Measurements from ENCODE around the gene AIP. TPM values are rescaled to one million over a fixed set of nuclear protein-coding genes. Genes with fewer than 3 reads are reported as not detected.

AIP gene
- total and polyA plus RNA-seq, 7 donors = 71.2 to 120 (median 103) TPM

DNA sequence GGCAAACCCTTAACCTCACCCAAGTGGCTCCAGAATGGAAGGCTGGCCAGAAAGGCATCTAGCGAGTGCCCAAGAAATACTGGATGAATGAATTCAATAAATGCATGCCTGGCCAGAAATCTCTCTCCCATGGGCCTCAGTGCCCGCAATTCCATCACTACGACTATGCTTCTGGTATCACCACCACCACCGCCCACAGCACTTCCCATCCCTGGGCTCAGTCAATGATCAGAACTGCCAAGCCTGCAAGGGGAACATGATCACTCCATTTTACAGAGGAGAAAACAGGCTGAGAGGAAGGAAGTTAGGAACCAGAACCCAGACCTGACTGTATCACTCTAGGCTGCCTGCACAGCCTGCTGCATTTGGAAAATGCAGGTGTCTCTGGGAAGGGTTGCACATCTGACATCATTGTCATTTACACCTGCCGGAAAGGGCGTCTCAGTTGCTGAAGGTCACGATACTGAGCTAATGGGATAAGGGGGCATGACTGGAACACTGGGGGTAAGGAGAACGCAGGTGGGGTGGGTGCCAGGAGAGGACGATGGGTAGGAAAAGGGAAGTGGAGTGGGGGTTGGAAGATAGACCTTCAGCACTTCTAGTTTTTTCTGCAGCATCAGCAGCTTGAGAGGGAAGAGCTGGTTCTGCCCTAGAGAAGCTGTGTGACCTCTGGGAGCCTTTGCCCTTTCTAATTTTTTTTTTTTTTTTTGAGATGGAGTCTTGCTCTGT lies 33.5 kb upstream of the AIP start:
- Histone ChIP-seq H3K27me3 (no peaks in the 10 kb centered on the region), H3K36me3 (no peaks in the 10 kb centered on the region), H3K9me3 (no peaks in the 10 kb centered on the region), H3K4me1 (peaks cover 0 to 3% (median 1%) of the 10 kb centered on the region in 4 donors), H3K4me3 (no peak overlapping the region), H3K27ac (no peak overlapping the region)
- intact Hi-C loops (cut with DNase I) = no loop called here
- 43 to 64% methylated on average over 9 of the region's 9 CpGs for WGBS, 2 donors
- no peak for DNase-seq
- TF ChIP-seq POLR2AphosphoS5 (IDR thresholded peaks at IDR 0.05) = no peak
- no peak for TF ChIP-seq EP300 (IDR thresholded peaks at IDR 0.05)
- TF ChIP-seq POLR2A (IDR thresholded peaks at IDR 0.05) = no peak
- TF ChIP-seq CTCF (IDR thresholded peaks at IDR 0.05) = no peak

GRCh38 chr11:67450796-67451657 lies 31.8 kb upstream of the AIP start:
- Histone ChIP-seq H3K27me3 (no peaks in the 10 kb centered on the region), H3K4me1 (no peaks in the 10 kb centered on the region), H3K9me3 (no peaks in the 10 kb centered on the region), H3K27ac (no peak overlapping the region), H3K36me3 (no peaks in the 10 kb centered on the region), H3K4me3 (no peak overlapping the region)
- no peak for TF ChIP-seq EP300 (IDR thresholded peaks at IDR 0.05)
- no peak for TF ChIP-seq POLR2A (IDR thresholded peaks at IDR 0.05)
- TF ChIP-seq POLR2AphosphoS5 (IDR thresholded peaks at IDR 0.05) = no peak
- no peak for TF ChIP-seq CTCF (IDR thresholded peaks at IDR 0.05)
- intact Hi-C loops (cut with DNase I) = no loop called here
- no peak for DNase-seq
- WGBS, 2 donors = 91 to 93% methylated on average over 25 of the region's 25 CpGs

- no peak overlapping the region for H3K4me3 ChIP-seq
- no peak for DNase-seq
- no peaks in the 10 kb centered on the region for H3K9me3 ChIP-seq
- no peaks in the 10 kb centered on the region for H3K4me1 ChIP-seq
- H3K36me3 ChIP-seq = no peaks in the 10 kb centered on the region
- WGBS, 2 donors = 92 to 95% methylated on average over 14 of the region's 14 CpGs
- TF ChIP-seq POLR2A (IDR thresholded peaks at IDR 0.05) (no peak), POLR2AphosphoS5 (IDR thresholded peaks at IDR 0.05) (no peak), EP300 (IDR thresholded peaks at IDR 0.05) (no peak), CTCF (IDR thresholded peaks at IDR 0.05) (no peak)
- intact Hi-C loops (cut with DNase I) = no loop called here
- no peaks in the 10 kb centered on the region for H3K27me3 ChIP-seq
- H3K27ac ChIP-seq = peak overlapping the region in 1 of 4 donors; percentile 29
Observed at GRCh38 chr11:67451658-67451976, 31.2 kb upstream of the AIP start.

DNA sequence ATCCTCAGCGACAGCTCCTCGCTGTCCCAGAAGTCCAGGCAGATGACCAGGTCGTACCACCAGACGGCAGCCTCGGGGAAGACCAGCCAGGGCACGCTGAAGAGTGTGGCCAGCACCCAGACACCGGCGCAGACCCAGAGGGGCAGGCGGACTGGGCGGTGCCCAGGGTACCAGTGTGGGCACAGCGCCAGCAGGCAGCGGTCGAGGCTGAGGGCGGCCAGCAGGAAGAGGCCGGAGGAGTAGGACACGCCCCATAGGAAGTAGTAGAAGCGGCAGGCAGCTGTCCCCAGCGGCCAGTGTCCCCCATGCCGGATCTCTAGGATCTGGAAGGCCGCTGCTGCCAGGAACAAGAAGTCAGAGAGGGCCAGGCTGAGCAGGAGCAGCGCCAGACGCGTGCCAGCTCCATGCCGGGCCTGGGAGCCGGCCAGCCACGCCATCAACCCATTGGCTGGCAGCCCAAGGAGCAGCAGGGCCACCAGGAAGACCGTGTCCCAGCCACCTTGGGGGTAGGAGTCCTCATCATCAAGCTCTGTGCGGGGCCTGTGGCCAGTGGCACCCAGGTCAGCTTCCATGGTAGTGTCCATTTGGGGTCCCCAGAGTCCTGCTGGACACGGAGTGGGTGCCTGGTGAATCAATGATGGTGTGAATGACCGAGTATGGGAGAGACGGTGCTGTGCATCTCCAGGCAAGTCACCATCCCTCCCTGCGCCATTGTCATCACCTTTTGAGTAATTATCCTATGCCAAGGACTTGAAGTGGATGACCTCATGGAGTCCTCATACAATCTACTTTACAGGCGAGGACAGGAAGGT lies 30.5 kb upstream of the AIP start, which contains the start of gene GPR152:
Gene GPR152, minus strand, starts transcription at position 589 of the 812 bp plus-strand sequence. Its CDS starts 5 bp downstream, at position 584.
- peak within 1 kb of the TSS in 1 of 4 donors; percentile 29 for H3K27ac ChIP-seq
- no peaks in the 10 kb centered on the region for H3K4me1 ChIP-seq
- TF ChIP-seq EP300 (IDR thresholded peaks at IDR 0.05) = no peak
- TF ChIP-seq POLR2AphosphoS5 (IDR thresholded peaks at IDR 0.05) = no peak
- TF ChIP-seq POLR2A (IDR thresholded peaks at IDR 0.05) = no peak
- no peak for TF ChIP-seq CTCF (IDR thresholded peaks at IDR 0.05)
- no peaks in the 10 kb centered on the region for H3K9me3 ChIP-seq
- H3K36me3 ChIP-seq = no peaks in the 10 kb centered on the region
- H3K4me3 ChIP-seq = no peak within 1 kb of the TSS
- no peak for DNase-seq
- no peaks in the 10 kb centered on the region for H3K27me3 ChIP-seq
- intact Hi-C loops (cut with DNase I) = no loop called here
- 70 to 89% methylated on average over 33 of the region's 33 CpGs for WGBS, 2 donors
